Mesenteric fat pad (tissue), 1 donor: ENCODE measurements around the gene INHA. TPM values are rescaled to one million over a fixed set of nuclear protein-coding genes. Genes with fewer than 3 reads are reported as not detected.

Source experiments
- DNase-seq: peaks from one replicate; pipeline ENCODE4 v3.0.0-alpha.2; 2020; ENCODE audit warnings: low spot score
- total RNA-seq: library from RNA; stranded (reverse); fragmentation: NEBNext Ultra II Directional; extraction: Animal tissue kit (Norgen Biotek cat#: 25700); gene quantifications from one replicate; pipeline ENCODE4 v1.2.1, GENCODE V29; 2021
- donor health status: DM: yes; HTN: yes; CAD: no.

INHA gene
- total RNA-seq, 1 donor from 2014 or later = 0.45 TPM

DNA sequence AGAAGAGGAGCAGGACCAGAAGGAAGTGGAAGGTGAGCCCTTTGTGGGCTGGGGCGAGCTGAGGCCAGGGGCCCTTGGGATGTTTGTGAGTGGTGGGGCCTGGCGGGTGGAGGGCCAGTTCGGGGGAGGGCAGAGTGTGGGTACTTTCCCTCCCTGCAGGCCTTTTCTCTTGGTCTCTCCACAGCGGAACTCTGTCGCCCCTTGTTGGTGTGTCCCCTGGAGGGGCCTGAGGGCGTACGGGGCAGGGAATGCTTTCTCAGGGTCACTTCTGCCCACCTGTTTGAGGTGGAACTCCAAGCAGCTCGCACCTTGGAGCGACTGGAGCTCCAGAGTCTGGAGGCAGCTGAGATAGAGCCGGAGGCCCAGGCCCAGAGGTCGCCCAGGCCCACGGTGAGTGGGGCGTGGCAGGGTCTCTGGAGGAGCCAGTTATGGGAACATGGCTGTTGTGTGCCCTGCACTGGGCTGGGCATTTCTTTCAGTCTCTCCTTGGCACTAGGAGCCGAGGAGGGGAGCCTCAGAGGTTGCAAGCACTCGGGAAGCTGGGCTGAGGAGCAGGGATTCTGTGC, 36.4 kb downstream of the INHA start:
- no peak for DNase-seq

- DNase-seq = no peak
These were observed 37.1 kb downstream of the INHA start for GRCh38 chr2:219609149-219609750.

DNA sequence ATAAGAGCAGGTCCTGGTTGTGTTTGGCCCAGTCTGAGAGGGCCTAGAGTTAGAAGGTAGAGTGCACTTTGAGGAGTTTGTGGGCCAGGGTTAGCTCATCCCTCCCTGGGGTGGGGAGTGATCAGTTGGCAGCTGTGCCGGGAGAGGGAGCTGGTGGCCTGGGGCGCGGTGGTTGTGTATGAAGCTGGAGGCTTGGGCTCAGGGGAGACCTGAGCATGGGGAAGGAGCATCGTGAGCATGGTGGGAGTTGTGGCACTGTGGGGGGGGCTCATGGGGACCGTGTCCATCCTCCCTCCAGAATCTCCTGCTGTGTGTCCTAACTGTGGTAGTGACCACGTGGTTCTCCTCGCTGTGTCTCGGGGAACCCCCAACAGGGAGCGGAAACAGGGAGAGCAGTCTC, 39.2 kb downstream of the INHA start:
- DNase-seq = no peak

DNA sequence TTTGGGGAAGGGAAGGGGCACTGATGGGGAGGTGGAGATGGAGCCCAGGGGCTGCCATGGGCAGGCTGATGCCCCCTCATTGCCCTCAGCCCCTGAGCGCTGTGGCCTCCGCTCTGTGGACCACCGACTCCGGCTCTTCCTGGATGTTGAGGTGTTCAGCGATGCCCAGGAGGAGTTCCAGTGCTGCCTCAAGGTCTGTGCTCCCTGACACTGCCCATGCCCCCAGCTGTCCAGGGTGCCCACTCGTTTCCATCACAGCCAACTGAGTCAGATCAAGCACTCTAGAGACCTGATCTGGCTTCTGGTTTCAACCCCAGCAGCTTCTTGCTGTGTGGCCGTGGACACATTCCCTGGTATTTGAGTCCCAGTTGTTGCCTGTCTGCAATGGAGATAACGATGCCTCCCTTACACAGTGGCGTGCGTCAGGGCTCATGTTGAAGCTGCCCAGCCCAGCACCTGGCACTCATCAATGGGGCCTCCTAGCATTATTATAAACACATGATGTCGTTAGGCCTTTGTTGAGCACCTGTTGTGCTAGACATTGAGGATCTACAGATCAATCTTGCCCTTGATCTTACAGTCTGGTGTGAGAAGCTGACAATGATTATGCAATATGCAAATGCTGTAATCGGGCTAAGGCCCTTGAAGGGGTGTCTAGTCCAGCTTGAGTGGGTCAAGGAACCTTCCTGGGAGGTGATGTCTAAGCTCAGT, 39.9 kb downstream of the INHA start:
- DNase-seq = no peak

GRCh38 chr2:219612577-219613286, 40.6 kb downstream of the INHA start:
- no peak for DNase-seq

GRCh38 chr2:219613461-219614070, 41.5 kb downstream of the INHA start:
- DNase-seq = no peak

GRCh38 chr2:219614076-219614860, 42.2 kb downstream of the INHA start:
- DNase-seq = no peak

DNA sequence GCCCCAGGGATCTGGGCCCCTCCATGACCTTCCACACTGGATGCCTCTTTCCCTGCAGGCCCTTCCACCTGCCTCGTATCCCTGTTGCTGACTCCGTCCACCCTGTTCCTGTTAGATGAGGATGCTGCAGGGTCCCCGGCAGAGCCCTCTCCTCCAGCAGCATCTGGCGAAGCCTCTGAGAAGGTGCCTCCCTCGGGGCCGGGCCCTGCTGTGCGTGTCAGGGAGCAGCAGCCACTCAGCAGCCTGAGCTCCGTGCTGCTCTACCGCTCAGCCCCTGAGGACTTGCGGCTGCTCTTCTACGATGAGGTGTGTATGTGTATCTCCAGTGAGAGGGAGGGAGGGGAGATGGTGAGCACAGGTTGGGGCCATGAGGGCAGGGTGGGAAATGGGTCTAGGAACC, 42.9 kb downstream of the INHA start:
- no peak for DNase-seq

- DNase-seq = no peak
These were observed 43.8 kb downstream of the INHA start for GRCh38 chr2:219615894-219616293.

DNA sequence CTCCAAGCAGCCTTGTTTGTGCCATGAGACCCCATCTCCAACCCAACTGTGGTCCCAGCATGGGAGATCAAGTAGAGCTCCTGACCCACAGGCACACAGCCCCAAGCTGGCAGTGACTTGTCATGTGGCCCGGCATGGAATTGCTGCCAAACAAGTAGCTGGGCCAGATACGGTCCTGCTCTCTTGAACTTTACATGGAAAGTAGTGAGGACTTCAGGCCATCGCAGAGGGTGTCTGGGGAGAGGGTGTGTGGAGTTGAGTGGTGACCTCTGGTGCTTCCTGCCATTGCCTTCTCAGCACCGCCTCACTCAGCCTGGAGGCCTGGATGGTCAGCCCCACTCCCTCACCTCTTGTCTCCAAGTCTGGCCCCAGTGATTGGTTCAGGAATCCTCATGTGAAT, 44.4 kb downstream of the INHA start:
- no peak for DNase-seq

GRCh38 chr2:219618733-219619122, 46.6 kb downstream of the INHA start:
- DNase-seq = no peak

- no peak for DNase-seq
These were observed 47.1 kb downstream of the INHA start for GRCh38 chr2:219619235-219619634.

- DNase-seq = no peak
These were observed 48.4 kb downstream of the INHA start for GRCh38 chr2:219620546-219620945.

GRCh38 chr2:219621935-219622334, 49.8 kb downstream of the INHA start:
- no peak for DNase-seq

GRCh38 chr2:219622472-219622871, 50.4 kb downstream of the INHA start:
- DNase-seq = no peak

DNA sequence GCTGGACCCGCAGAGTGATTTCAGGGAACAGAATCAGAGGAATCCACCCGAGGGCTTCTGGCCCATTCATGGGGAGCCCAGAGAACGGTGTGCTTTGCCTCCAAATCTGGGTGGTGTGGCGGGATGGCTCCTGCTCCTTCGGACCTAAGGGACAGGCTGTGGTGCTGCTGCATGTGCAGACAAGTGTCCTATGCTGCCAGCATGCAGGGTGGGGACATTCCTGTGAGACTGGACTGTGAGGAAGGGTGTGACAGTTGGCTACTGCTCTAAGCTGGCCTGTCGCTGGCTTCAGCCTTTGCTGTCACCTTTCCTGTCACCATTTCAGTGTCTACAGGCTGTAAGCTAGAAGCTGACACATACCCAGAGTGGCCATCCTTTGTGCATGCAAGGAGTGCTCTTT, 52.5 kb downstream of the INHA start:
- DNase-seq = no peak

GRCh38 chr2:219625179-219625578, 53.1 kb downstream of the INHA start:
- DNase-seq = no peak
